Measurements from ENCODE around the gene PLG.

DNA sequence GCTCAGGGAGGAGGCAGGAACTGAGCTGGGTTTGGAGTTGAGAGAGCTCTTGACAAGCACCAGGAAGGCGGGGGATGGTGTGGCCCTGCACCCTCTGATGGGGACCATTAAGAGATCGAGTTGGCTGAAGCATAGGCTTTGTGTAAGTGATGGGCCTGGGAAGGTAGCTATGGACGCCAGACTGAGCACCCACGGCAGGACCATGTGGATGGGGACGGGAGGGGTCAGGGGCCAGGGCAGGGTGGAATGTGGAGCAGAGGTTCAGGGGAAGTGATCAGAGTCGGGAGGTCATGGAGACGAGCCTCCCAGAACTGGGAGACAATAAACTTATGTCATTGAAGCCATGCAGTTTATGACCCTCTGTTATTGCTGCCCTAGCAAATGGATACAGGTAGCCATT, 81.7 kb downstream of the PLG start:
- TF ChIP-seq, protein P1, sequence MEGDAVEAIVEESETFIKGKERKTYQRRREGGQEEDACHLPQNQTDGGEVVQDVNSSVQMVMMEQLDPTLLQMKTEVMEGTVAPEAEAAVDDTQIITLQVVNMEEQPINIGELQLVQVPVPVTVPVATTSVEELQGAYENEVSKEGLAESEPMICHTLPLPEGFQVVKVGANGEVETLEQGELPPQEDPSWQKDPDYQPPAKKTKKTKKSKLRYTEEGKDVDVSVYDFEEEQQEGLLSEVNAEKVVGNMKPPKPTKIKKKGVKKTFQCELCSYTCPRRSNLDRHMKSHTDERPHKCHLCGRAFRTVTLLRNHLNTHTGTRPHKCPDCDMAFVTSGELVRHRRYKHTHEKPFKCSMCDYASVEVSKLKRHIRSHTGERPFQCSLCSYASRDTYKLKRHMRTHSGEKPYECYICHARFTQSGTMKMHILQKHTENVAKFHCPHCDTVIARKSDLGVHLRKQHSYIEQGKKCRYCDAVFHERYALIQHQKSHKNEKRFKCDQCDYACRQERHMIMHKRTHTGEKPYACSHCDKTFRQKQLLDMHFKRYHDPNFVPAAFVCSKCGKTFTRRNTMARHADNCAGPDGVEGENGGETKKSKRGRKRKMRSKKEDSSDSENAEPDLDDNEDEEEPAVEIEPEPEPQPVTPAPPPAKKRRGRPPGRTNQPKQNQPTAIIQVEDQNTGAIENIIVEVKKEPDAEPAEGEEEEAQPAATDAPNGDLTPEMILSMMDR (IDR thresholded peaks at IDR 0.05) = no peak
- TF ChIP-seq EP300 (IDR thresholded peaks at IDR 0.05; ENCODE audit: low read depth) = no peak
- no peak for TF ChIP-seq POLR2AphosphoS5 (IDR thresholded peaks at IDR 0.05)
- TF ChIP-seq POLR2A (IDR thresholded peaks at IDR 0.05) = no peak

Measured in transverse colon (tissue), 4 donors.